ENCODE results near the gene BAAT. TPM values are rescaled to one million over a fixed set of nuclear protein-coding genes. Genes with fewer than 3 reads are reported as not detected.
"Not testable (repeated sequence)": the region's sequence is repeated elsewhere in the genome, so short reads cannot be mapped to it uniquely, and the experiment has no call there.

Gene BAAT
- total RNA-seq, result under 1 TPM in 1 of 2 experiments, not detected in 1; 0.08 TPM

- POLR2A ChIA-PET, CTCF ChIA-PET: not testable (repeated sequence)
Observed at GRCh38 chr9:101384873-101385536, at the start of gene BAAT. Gene BAAT (minus strand): TSS chr9:101385006. CDS start chr9:101371404, 13,602 bp downstream.

GRCh38 chr9:101433229-101433628 is 48.4 kb upstream of the BAAT start:
- CTCF ChIA-PET, result no interaction called here
- POLR2A ChIA-PET, result no interaction called here

GRCh38 chr9:101432740-101433139 is 47.9 kb upstream of the BAAT start:
- POLR2A ChIA-PET, result no interaction called here
- CTCF ChIA-PET, result no interaction called here

GRCh38 chr9:101432171-101432570 is 47.4 kb upstream of the BAAT start:
- POLR2A ChIA-PET, result no interaction called here
- CTCF ChIA-PET, result no interaction called here

- CTCF ChIA-PET, result no interaction called here
- POLR2A ChIA-PET, result no interaction called here
Observed at GRCh38 chr9:101429736-101430135, 44.9 kb upstream of the BAAT start.

GRCh38 chr9:101428909-101429308 is 44.1 kb upstream of the BAAT start:
- CTCF ChIA-PET, result no interaction called here
- POLR2A ChIA-PET, result interaction anchor here (0.7 kb wide), 1 partner anchor 146 kb away, joined by 5 read pairs; no protein-coding TSS in a partner anchor

GRCh38 chr9:101427957-101428655 is 43.3 kb upstream of the BAAT start:
- POLR2A ChIA-PET, result no interaction called here

GRCh38 chr9:101427358-101427757 is 42.6 kb upstream of the BAAT start:
- ChIA-PET POLR2A (no interaction called here), CTCF (no interaction called here)

More at GRCh38 chr9:101427957-101428655, 43.3 kb upstream of the BAAT start:
- CTCF ChIA-PET, result no interaction called here

GRCh38 chr9:101421653-101422065 is 36.9 kb upstream of the BAAT start:
- POLR2A ChIA-PET, result no interaction called here
- CTCF ChIA-PET, result no interaction called here

- POLR2A ChIA-PET, result no interaction called here
- CTCF ChIA-PET, result no interaction called here
Observed at GRCh38 chr9:101419863-101420262, 35.1 kb upstream of the BAAT start.

- ChIA-PET CTCF (no interaction called here), POLR2A (no interaction called here)
Observed at GRCh38 chr9:101418518-101419430, 34.0 kb upstream of the BAAT start.

- ChIA-PET POLR2A (no interaction called here), CTCF (no interaction called here)
Observed at GRCh38 chr9:101417977-101418376, 33.2 kb upstream of the BAAT start.

GRCh38 chr9:101417389-101417788 is 32.6 kb upstream of the BAAT start:
- POLR2A ChIA-PET, result no interaction called here
- CTCF ChIA-PET, result no interaction called here

GRCh38 chr9:101415578-101415977 is 30.8 kb upstream of the BAAT start:
- POLR2A ChIA-PET, result no interaction called here
- CTCF ChIA-PET, result no interaction called here

- POLR2A ChIA-PET, result no interaction called here
- CTCF ChIA-PET, result no interaction called here
Observed at GRCh38 chr9:101414839-101415238, 30.0 kb upstream of the BAAT start.

GRCh38 chr9:101409079-101409477 is 24.3 kb upstream of the BAAT start:
- ChIA-PET CTCF (no interaction called here), POLR2A (interaction anchor here (0.7 to 1.5 kb wide), 2 partner anchors 10 to 89 kb away, joined by 3 to 4 read pairs; partner anchors contain the start of genes MRPL50 and ZNF189)

GRCh38 chr9:101408374-101409078 is 23.7 kb upstream of the BAAT start:
- ChIA-PET POLR2A (interaction anchor here (1.5 kb wide), 1 partner anchor 9 kb away, joined by 4 read pairs; the partner anchor contains the start of genes MRPL50 and ZNF189), CTCF (no interaction called here)

- ChIA-PET POLR2A (no interaction called here), CTCF (interaction anchor here (0.6 kb wide), 1 partner anchor 974 kb away, joined by 3 read pairs; no protein-coding TSS in a partner anchor)
Observed at GRCh38 chr9:101403516-101404285, 18.9 kb upstream of the BAAT start.

- POLR2A ChIA-PET, result interaction anchor here (1.6 kb wide), 1 partner anchor 8 kb away, joined by 4 read pairs; no protein-coding TSS in a partner anchor
- CTCF ChIA-PET, result no interaction called here
Observed at GRCh38 chr9:101400120-101400519, 15.3 kb upstream of the BAAT start.

Measured in activated CD8-positive, alpha-beta memory T cell treated with anti-CD3 and anti-CD28 coated beads for 36 hours (primary cell).